ENCODE measurements around the gene SEM1. TPM values are rescaled to one million over a fixed set of nuclear protein-coding genes. Genes with fewer than 3 reads are reported as not detected.

Gene SEM1
- total RNA-seq, 1 experiment from 2014 or later: 79.9 TPM

DNA sequence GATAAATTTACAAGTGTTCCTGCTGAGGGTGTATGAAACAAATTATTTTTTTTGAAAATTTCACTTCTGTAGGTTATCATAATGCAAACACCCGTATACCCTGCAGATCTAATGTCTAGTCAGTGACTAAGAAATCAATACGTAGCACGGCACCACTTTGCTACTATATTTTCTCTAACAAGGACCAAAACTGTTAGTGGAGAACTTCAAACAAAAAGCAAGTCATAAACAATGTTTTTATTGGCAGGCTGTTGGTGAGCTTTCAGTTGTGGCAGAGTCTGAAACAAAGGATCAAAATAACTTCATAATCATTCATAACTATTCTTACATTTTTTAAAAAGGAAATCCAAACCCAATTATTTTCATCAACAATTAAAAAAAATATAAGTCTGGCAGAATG is 11.8 kb downstream of the SEM1 start:
- H3K4me2 ChIP-seq (ENCODE audit: insufficient read depth, insufficient read length, low read length): no peak overlapping the region
- no peak overlapping the region for H3K14ac ChIP-seq (ENCODE audit: insufficient read depth, low read length)
- no peak overlapping the region for H2AFZ ChIP-seq (ENCODE audit: low read length)
- H3K27me3 Mint-ChIP-seq (ENCODE audit: low read depth): no peaks in the 10 kb centered on the region
- no peak overlapping the region for H2BK5ac ChIP-seq (ENCODE audit: insufficient read length, low read length)
- no peaks in the 10 kb centered on the region for H3K27me3 ChIP-seq (ENCODE audit: insufficient read depth, low read length)
- H3K18ac ChIP-seq (ENCODE audit: insufficient read length, low read depth, low read length): no peak overlapping the region
- H2BK20ac ChIP-seq (ENCODE audit: low read depth, low read length, poor library complexity, severe bottlenecking): no peak overlapping the region
- H3K27ac ChIP-seq (ENCODE audit: insufficient read length, low read depth, low read length): no peak overlapping the region
- no peak overlapping the region for H2BK15ac ChIP-seq (ENCODE audit: low read depth, low read length)
- H3K27ac Mint-ChIP-seq: no peak overlapping the region
- H3K23me2 ChIP-seq (ENCODE audit: insufficient read length, low read depth, low read length, poor library complexity, severe bottlenecking): no peaks in the 10 kb centered on the region
- no peak for DNase-seq
- no peak overlapping the region for H2AK5ac ChIP-seq (ENCODE audit: insufficient read length, low read length)
- H2BK120ac ChIP-seq (ENCODE audit: low read depth, low read length, poor library complexity, severe bottlenecking): no peak overlapping the region
- no peak overlapping the region for H3K4me3 Mint-ChIP-seq
- no peaks in the 10 kb centered on the region for H4K20me1 ChIP-seq (ENCODE audit: control insufficient read depth, insufficient read depth, insufficient read length)
- H3K9me3 Mint-ChIP-seq: no peaks in the 10 kb centered on the region
- no peak overlapping the region for H4K8ac ChIP-seq (replicated peaks; ENCODE audit: insufficient read length, low read depth, low read length)
- H3K4ac ChIP-seq (ENCODE audit: low read depth, low read length): no peak overlapping the region
- peaks cover 29% of the 10 kb centered on the region; the same call in 1 of the 2 replicates for H3K79me2 ChIP-seq (ENCODE audit: insufficient read depth, low read length)
- peaks cover 0 to 5% (median 4%) of the 10 kb centered on the region in 3 experiments; a peak in 3 of 7 replicates for H3K36me3 Mint-ChIP-seq (ENCODE audit: insufficient read depth in 1 of 3, low read depth in 3 of 3)
- H3K4me1 Mint-ChIP-seq: peaks cover 0 to 3% of the 10 kb centered on the region in 2 experiments; a peak in 2 of 4 replicates
- no peak overlapping the region for H4K91ac ChIP-seq (ENCODE audit: insufficient read length, low read depth, low read length)
- H3K56ac ChIP-seq (ENCODE audit: insufficient read length, low read depth, low read length): no peak overlapping the region
- no peak for TF ChIP-seq CTCF (conservative IDR thresholded peaks at IDR 0.05)
- no peak overlapping the region for H3T11ph ChIP-seq (ENCODE audit: low read length)
- no peak overlapping the region for H2BK12ac ChIP-seq (ENCODE audit: insufficient read length, low read depth, low read length)
- no peak overlapping the region for H4K5ac ChIP-seq (ENCODE audit: insufficient read length, low read depth, low read length)
- WGBS (ENCODE audit: extremely low coverage, insufficient read length, low lambda C conversion rate): no CpG with 5 or more reads among the region's 3 CpGs
- H3K79me1 ChIP-seq (ENCODE audit: insufficient read depth, low read depth, low read length, poor library complexity, severe bottlenecking): no peaks in the 10 kb centered on the region
- no peaks in the 10 kb centered on the region for H3K9me3 ChIP-seq (ENCODE audit: control insufficient read depth, low read depth, low read length)
- no peak overlapping the region for H3K23ac ChIP-seq (ENCODE audit: insufficient read length, low read depth, low read length)
- no peaks in the 10 kb centered on the region for H3K4me1 ChIP-seq (ENCODE audit: insufficient read depth, low read length)
- no peak overlapping the region for H3K9ac ChIP-seq (ENCODE audit: extremely low read depth, insufficient read length, low read length)

All from H9 (cell line).